Dendritic cell treated with granulocyte-macrophage colony-stimulating factor and Interleukin-4, amounts not matched to agents 40 ng/mL and 50 ng/mL, for 4 days (primary cell): ENCODE data around the gene PARD3.

Source experiments
- H3K27ac Mint-ChIP-seq: one replicate; pipeline ENCODE4 v1.8.0; 2022; ENCODE audit warnings: mild to moderate bottlenecking, mixed read lengths
- H3K27me3 Mint-ChIP-seq: one replicate; pipeline ENCODE4 v1.8.0; 2022; ENCODE audit warnings: mild to moderate bottlenecking, mixed read lengths
- H3K36me3 Mint-ChIP-seq: one replicate; pipeline ENCODE4 v1.8.0; 2022; ENCODE audit warnings: low read depth, mixed read lengths
- H3K4me1 Mint-ChIP-seq: one replicate; pipeline ENCODE4 v1.8.0; 2022; ENCODE audit warnings: low read depth, mixed read lengths
- H3K4me3 Mint-ChIP-seq: one replicate; pipeline ENCODE4 v1.8.0; 2022; ENCODE audit warnings: mild to moderate bottlenecking, moderate library complexity, mixed read lengths
- H3K9me3 Mint-ChIP-seq: one replicate; pipeline ENCODE4 v1.8.0; 2022; ENCODE audit warnings: mixed read lengths
- intact Hi-C: fragments of 100-400 bp; cut with micrococcal nuclease; formaldehyde crosslinking; loops from one replicate; pipeline ENCODE4 v1.15.0; 2022

Gene PARD3

GRCh38 chr10:34141032-34141680, 673.9 kb downstream of the PARD3 start:
- Mint-ChIP-seq H3K27me3 (no peaks in the 10 kb centered on the region), H3K4me3 (no peak overlapping the region), H3K36me3 (no peaks in the 10 kb centered on the region), H3K27ac (no peak overlapping the region), H3K9me3 (no peaks in the 10 kb centered on the region), H3K4me1 (no peaks in the 10 kb centered on the region)
- intact Hi-C loops = no loop called here

GRCh38 chr10:34139559-34139958, 675.5 kb downstream of the PARD3 start:
- H3K4me1 Mint-ChIP-seq = no peaks in the 10 kb centered on the region
- no peak overlapping the region for H3K27ac Mint-ChIP-seq
- no peaks in the 10 kb centered on the region for H3K9me3 Mint-ChIP-seq
- H3K27me3 Mint-ChIP-seq = no peaks in the 10 kb centered on the region
- no peak overlapping the region for H3K4me3 Mint-ChIP-seq
- intact Hi-C loops = no loop called here
- H3K36me3 Mint-ChIP-seq = no peaks in the 10 kb centered on the region

- Mint-ChIP-seq H3K27ac (no peak overlapping the region), H3K27me3 (no peaks in the 10 kb centered on the region), H3K9me3 (no peaks in the 10 kb centered on the region), H3K4me3 (no peak overlapping the region), H3K36me3 (no peaks in the 10 kb centered on the region), H3K4me1 (no peaks in the 10 kb centered on the region)
- intact Hi-C loops = no loop called here
Measured at GRCh38 chr10:34137955-34138354, 677.1 kb downstream of the PARD3 start.

GRCh38 chr10:34137201-34137600, 677.9 kb downstream of the PARD3 start:
- H3K9me3 Mint-ChIP-seq = no peaks in the 10 kb centered on the region
- no peak overlapping the region for H3K4me3 Mint-ChIP-seq
- H3K4me1 Mint-ChIP-seq = no peaks in the 10 kb centered on the region
- intact Hi-C loops = no loop called here
- no peaks in the 10 kb centered on the region for H3K36me3 Mint-ChIP-seq
- no peaks in the 10 kb centered on the region for H3K27me3 Mint-ChIP-seq
- H3K27ac Mint-ChIP-seq = no peak overlapping the region

- H3K4me1 Mint-ChIP-seq = no peaks in the 10 kb centered on the region
- intact Hi-C loops = no loop called here
- no peaks in the 10 kb centered on the region for H3K36me3 Mint-ChIP-seq
- no peak overlapping the region for H3K4me3 Mint-ChIP-seq
- H3K9me3 Mint-ChIP-seq = no peaks in the 10 kb centered on the region
- no peaks in the 10 kb centered on the region for H3K27me3 Mint-ChIP-seq
- H3K27ac Mint-ChIP-seq = no peak overlapping the region
Measured at GRCh38 chr10:34135515-34135914, 679.6 kb downstream of the PARD3 start.

GRCh38 chr10:34134602-34135001, 680.5 kb downstream of the PARD3 start:
- Mint-ChIP-seq H3K9me3 (peaks cover 7% of the 10 kb centered on the region), H3K27ac (no peak overlapping the region), H3K4me1 (no peaks in the 10 kb centered on the region), H3K4me3 (no peak overlapping the region), H3K36me3 (no peaks in the 10 kb centered on the region), H3K27me3 (no peaks in the 10 kb centered on the region)
- intact Hi-C loops = no loop called here

- intact Hi-C loops = no loop called here
- no peaks in the 10 kb centered on the region for H3K36me3 Mint-ChIP-seq
Measured at GRCh38 chr10:34133406-34133805, 681.7 kb downstream of the PARD3 start.

GRCh38 chr10:34131152-34131551, 683.9 kb downstream of the PARD3 start:
- no peak overlapping the region for H3K4me3 Mint-ChIP-seq
- H3K4me1 Mint-ChIP-seq = no peaks in the 10 kb centered on the region
- H3K27me3 Mint-ChIP-seq = no peaks in the 10 kb centered on the region
- H3K36me3 Mint-ChIP-seq = no peaks in the 10 kb centered on the region
- intact Hi-C loops = no loop called here
- H3K27ac Mint-ChIP-seq = no peak overlapping the region
- peaks cover 8% of the 10 kb centered on the region for H3K9me3 Mint-ChIP-seq

More at GRCh38 chr10:34133406-34133805, 681.7 kb downstream of the PARD3 start:
- peaks cover 8% of the 10 kb centered on the region for H3K9me3 Mint-ChIP-seq
- no peak overlapping the region for H3K4me3 Mint-ChIP-seq
- no peaks in the 10 kb centered on the region for H3K4me1 Mint-ChIP-seq
- H3K27ac Mint-ChIP-seq = no peak overlapping the region
- H3K27me3 Mint-ChIP-seq = no peaks in the 10 kb centered on the region

- Mint-ChIP-seq H3K36me3 (no peaks in the 10 kb centered on the region), H3K4me1 (no peaks in the 10 kb centered on the region), H3K9me3 (peaks cover 8% of the 10 kb centered on the region), H3K4me3 (no peak overlapping the region), H3K27me3 (no peaks in the 10 kb centered on the region), H3K27ac (no peak overlapping the region)
- intact Hi-C loops = no loop called here
Measured at GRCh38 chr10:34127676-34128075, 687.4 kb downstream of the PARD3 start.

GRCh38 chr10:34126371-34127151, 688.5 kb downstream of the PARD3 start:
- Mint-ChIP-seq H3K9me3 (peaks cover 8% of the 10 kb centered on the region), H3K27ac (no peak overlapping the region), H3K4me3 (no peak overlapping the region), H3K36me3 (no peaks in the 10 kb centered on the region), H3K4me1 (no peaks in the 10 kb centered on the region), H3K27me3 (no peaks in the 10 kb centered on the region)
- intact Hi-C loops = no loop called here

GRCh38 chr10:34125702-34126101, 689.4 kb downstream of the PARD3 start:
- Mint-ChIP-seq H3K27ac (no peak overlapping the region), H3K9me3 (peaks cover 8% of the 10 kb centered on the region), H3K4me3 (no peak overlapping the region), H3K27me3 (no peaks in the 10 kb centered on the region), H3K36me3 (no peaks in the 10 kb centered on the region), H3K4me1 (no peaks in the 10 kb centered on the region)
- intact Hi-C loops = no loop called here

GRCh38 chr10:34124522-34125035, 690.5 kb downstream of the PARD3 start:
- Mint-ChIP-seq H3K4me1 (no peaks in the 10 kb centered on the region), H3K4me3 (no peak overlapping the region), H3K27ac (no peak overlapping the region), H3K9me3 (peaks cover under 1% of the 10 kb centered on the region), H3K36me3 (no peaks in the 10 kb centered on the region), H3K27me3 (no peaks in the 10 kb centered on the region)
- intact Hi-C loops = no loop called here

GRCh38 chr10:34121781-34122622, 693.1 kb downstream of the PARD3 start:
- intact Hi-C loops = no loop called here
- no peak overlapping the region for H3K27ac Mint-ChIP-seq
- no peak overlapping the region for H3K4me3 Mint-ChIP-seq
- no peaks in the 10 kb centered on the region for H3K9me3 Mint-ChIP-seq
- no peaks in the 10 kb centered on the region for H3K36me3 Mint-ChIP-seq
- H3K27me3 Mint-ChIP-seq = no peaks in the 10 kb centered on the region
- H3K4me1 Mint-ChIP-seq = no peaks in the 10 kb centered on the region
